ENCODE data around the gene VWA3B.

Gene VWA3B

GRCh38 chr2:98329549-98329948 is 242.6 kb downstream of the VWA3B start:
- Histone ChIP-seq H3K36me3 (ENCODE audit: insufficient read depth, low read length) (no peaks in the 10 kb centered on the region), H3K4me1 (ENCODE audit: insufficient read depth, low read length) (peaks cover 13% of the 10 kb centered on the region; the same call in 1 of the 2 replicates), H3K9ac (ENCODE audit: low read depth, low read length) (no peak overlapping the region), H3K9me3 (ENCODE audit: control insufficient read depth, insufficient read depth, low read length) (peaks cover 13% of the 10 kb centered on the region)

- Histone ChIP-seq H3K9ac (ENCODE audit: low read depth, low read length) (no peak overlapping the region), H3K9me3 (ENCODE audit: control insufficient read depth, insufficient read depth, low read length) (peaks cover 7% of the 10 kb centered on the region), H3K4me1 (ENCODE audit: insufficient read depth, low read length) (peaks cover 19% of the 10 kb centered on the region; the same call in 1 of the 2 replicates)
These were observed 246.0 kb downstream of the VWA3B start for GRCh38 chr2:98332989-98333388.

GRCh38 chr2:98333922-98334321 is 247.0 kb downstream of the VWA3B start:
- Histone ChIP-seq H3K9me3 (ENCODE audit: control insufficient read depth, insufficient read depth, low read length) (peaks cover 3% of the 10 kb centered on the region), H3K4me1 (ENCODE audit: insufficient read depth, low read length) (peaks cover 19% of the 10 kb centered on the region; the same call in 1 of the 2 replicates), H3K9ac (ENCODE audit: low read depth, low read length) (no peak overlapping the region), H3K36me3 (ENCODE audit: insufficient read depth, low read length) (no peaks in the 10 kb centered on the region)

More at GRCh38 chr2:98332989-98333388, 246.0 kb downstream of the VWA3B start:
- no peaks in the 10 kb centered on the region for H3K36me3 ChIP-seq (ENCODE audit: insufficient read depth, low read length)

- Histone ChIP-seq H3K36me3 (ENCODE audit: insufficient read depth, low read length) (no peaks in the 10 kb centered on the region), H3K9ac (ENCODE audit: low read depth, low read length) (no peak overlapping the region), H3K9me3 (ENCODE audit: control insufficient read depth, insufficient read depth, low read length) (peaks cover under 1% of the 10 kb centered on the region; the same call in 1 of the 2 replicates), H3K4me1 (ENCODE audit: insufficient read depth, low read length) (peaks cover 19% of the 10 kb centered on the region; the same call in 1 of the 2 replicates)
These were observed 247.6 kb downstream of the VWA3B start for GRCh38 chr2:98334439-98335078.

GRCh38 chr2:98335271-98335670 is 248.3 kb downstream of the VWA3B start:
- no peaks in the 10 kb centered on the region for H3K36me3 ChIP-seq (ENCODE audit: insufficient read depth, low read length)
- no peaks in the 10 kb centered on the region; the same call in 1 of the 2 replicates for H3K9me3 ChIP-seq (ENCODE audit: control insufficient read depth, insufficient read depth, low read length)

GRCh38 chr2:98341241-98341640 is 254.3 kb downstream of the VWA3B start:
- no peaks in the 10 kb centered on the region for H3K4me1 ChIP-seq (ENCODE audit: insufficient read depth, low read length)
- no peaks in the 10 kb centered on the region for H3K36me3 ChIP-seq (ENCODE audit: insufficient read depth, low read length)
- no peaks in the 10 kb centered on the region for H3K9me3 ChIP-seq (ENCODE audit: control insufficient read depth, insufficient read depth, low read length)

More at GRCh38 chr2:98335271-98335670, 248.3 kb downstream of the VWA3B start:
- Histone ChIP-seq H3K9ac (ENCODE audit: low read depth, low read length) (no peak overlapping the region), H3K4me1 (ENCODE audit: insufficient read depth, low read length) (peaks cover 19% of the 10 kb centered on the region; the same call in 1 of the 2 replicates)

GRCh38 chr2:98343285-98343684 is 256.3 kb downstream of the VWA3B start:
- no peaks in the 10 kb centered on the region for H3K36me3 ChIP-seq (ENCODE audit: insufficient read depth, low read length)
- H3K9ac ChIP-seq (ENCODE audit: low read depth, low read length): no peak overlapping the region
- no peaks in the 10 kb centered on the region for H3K9me3 ChIP-seq (ENCODE audit: control insufficient read depth, insufficient read depth, low read length)
- H3K4me1 ChIP-seq (ENCODE audit: insufficient read depth, low read length): no peaks in the 10 kb centered on the region

More at GRCh38 chr2:98341241-98341640, 254.3 kb downstream of the VWA3B start:
- no peak overlapping the region for H3K9ac ChIP-seq (ENCODE audit: low read depth, low read length)

GRCh38 chr2:98346311-98347236 is 259.6 kb downstream of the VWA3B start, which contains the start of gene CNGA3:
CNGA3 (plus strand) TSS chr2:98346456; CDS start chr2:98369976, 23,520 bp downstream.
- Histone ChIP-seq H3K9ac (ENCODE audit: low read depth, low read length) (peak within 1 kb of the TSS; percentile 28; the same call in 1 of the 2 replicates), H3K36me3 (ENCODE audit: insufficient read depth, low read length) (no peaks in the 10 kb centered on the region), H3K4me1 (ENCODE audit: insufficient read depth, low read length) (no peaks in the 10 kb centered on the region), H3K9me3 (ENCODE audit: control insufficient read depth, insufficient read depth, low read length) (peaks cover 5% of the 10 kb centered on the region; the same call in 1 of the 2 replicates)

- Histone ChIP-seq H3K9me3 (ENCODE audit: control insufficient read depth, insufficient read depth, low read length) (peaks cover 5% of the 10 kb centered on the region; the same call in 1 of the 2 replicates), H3K36me3 (ENCODE audit: insufficient read depth, low read length) (no peaks in the 10 kb centered on the region), H3K4me1 (ENCODE audit: insufficient read depth, low read length) (no peaks in the 10 kb centered on the region), H3K9ac (ENCODE audit: low read depth, low read length) (peak overlapping the region; percentile 28; the same call in 1 of the 2 replicates)
These were observed 260.5 kb downstream of the VWA3B start for GRCh38 chr2:98347298-98348065.

GRCh38 chr2:98348066-98348561 is 261.1 kb downstream of the VWA3B start:
- Histone ChIP-seq H3K36me3 (ENCODE audit: insufficient read depth, low read length) (no peaks in the 10 kb centered on the region), H3K9me3 (ENCODE audit: control insufficient read depth, insufficient read depth, low read length) (peaks cover 5% of the 10 kb centered on the region; the same call in 1 of the 2 replicates), H3K4me1 (ENCODE audit: insufficient read depth, low read length) (no peaks in the 10 kb centered on the region), H3K9ac (ENCODE audit: low read depth, low read length) (no peak overlapping the region)

GRCh38 chr2:98350411-98350810 is 263.4 kb downstream of the VWA3B start:
- no peaks in the 10 kb centered on the region for H3K36me3 ChIP-seq (ENCODE audit: insufficient read depth, low read length)
- no peaks in the 10 kb centered on the region for H3K4me1 ChIP-seq (ENCODE audit: insufficient read depth, low read length)
- no peak overlapping the region for H3K9ac ChIP-seq (ENCODE audit: low read depth, low read length)
- H3K9me3 ChIP-seq (ENCODE audit: control insufficient read depth, insufficient read depth, low read length): peaks cover 5% of the 10 kb centered on the region; the same call in 1 of the 2 replicates

GRCh38 chr2:98355881-98356280 is 268.9 kb downstream of the VWA3B start:
- H3K4me1 ChIP-seq (ENCODE audit: insufficient read depth, low read length): no peaks in the 10 kb centered on the region
- H3K36me3 ChIP-seq (ENCODE audit: insufficient read depth, low read length): no peaks in the 10 kb centered on the region
- no peak overlapping the region for H3K9ac ChIP-seq (ENCODE audit: low read depth, low read length)

GRCh38 chr2:98356729-98357128 is 269.8 kb downstream of the VWA3B start:
- Histone ChIP-seq H3K36me3 (ENCODE audit: insufficient read depth, low read length) (no peaks in the 10 kb centered on the region), H3K9ac (ENCODE audit: low read depth, low read length) (no peak overlapping the region), H3K9me3 (ENCODE audit: control insufficient read depth, insufficient read depth, low read length) (no peaks in the 10 kb centered on the region), H3K4me1 (ENCODE audit: insufficient read depth, low read length) (no peaks in the 10 kb centered on the region)

More at GRCh38 chr2:98355881-98356280, 268.9 kb downstream of the VWA3B start:
- no peaks in the 10 kb centered on the region for H3K9me3 ChIP-seq (ENCODE audit: control insufficient read depth, insufficient read depth, low read length)
